H1 (cell line): Measurements from ENCODE around the gene DDHD1. TPM values are rescaled to one million over a fixed set of nuclear protein-coding genes. Genes with fewer than 3 reads are reported as not detected.

ENCODE experiments used
- CTCF ChIA-PET: fragments of 300-600 bp; sonication (Branson Sonifier 250); formaldehyde crosslinking; loops from one replicate; lab custom pipeline; 2021; ENCODE audit not compliant: partially characterized antibody; lab: Charles Lee
- POLR2A ChIA-PET: fragments of 300-600 bp; sonication (Branson Sonifier 250); formaldehyde crosslinking; loops from one replicate; lab custom pipeline; 2021; ENCODE audit warnings: inconsistent platforms; ENCODE audit not compliant: partially characterized antibody; lab: Charles Lee
- DNase-seq, 2 experiments: peaks; one replicate each; pipeline versions ENCODE4 v3.0.0 to v3.0.0-alpha.2; 2010 to 2022; ENCODE audit warnings: low spot score in 2 of 2, low read depth in 1 of 2, mixed read lengths in 1 of 2
- FAIRE-seq: peaks from 2 replicates; lab custom pipeline; 2011; peaks lifted over from hg19 to GRCh38; lab: Jason Lieb, UNC
- H2AFZ ChIP-seq: 2 replicates; pipeline ENCODE4 v1.8.1; 2012; ENCODE audit warnings: low read length, inconsistent platforms
- H2AK5ac ChIP-seq: 2 replicates; pipeline ENCODE4 v1.6.1; 2013; ENCODE audit warnings: low read depth, low read length
- H2BK120ac ChIP-seq: replicated peaks from 2 replicates; pipeline ENCODE3; 2013; ENCODE audit warnings: low read depth, low read length, inconsistent platforms
- H2BK12ac ChIP-seq: 2 replicates; pipeline ENCODE4 v1.6.1; 2013; ENCODE audit warnings: low read depth, low read length
- H2BK15ac ChIP-seq: 2 replicates; pipeline ENCODE4 v1.6.1; 2013; ENCODE audit warnings: low read length
- H2BK20ac ChIP-seq: 2 replicates; pipeline ENCODE4 v1.6.1; 2013; ENCODE audit warnings: low read length
- H2BK5ac ChIP-seq: 2 replicates; pipeline ENCODE4 v1.6.1; 2013; ENCODE audit warnings: low read depth, low read length
- H3K14ac ChIP-seq: 2 replicates; pipeline ENCODE4 v1.6.1; 2013; ENCODE audit warnings: inconsistent platforms; ENCODE audit not compliant: insufficient read length
- H3K18ac ChIP-seq: 2 replicates; pipeline ENCODE4 v1.6.1; 2013; ENCODE audit warnings: low read length; ENCODE audit errors: extremely low read depth
- H3K23ac ChIP-seq: 2 replicates; pipeline ENCODE4 v1.6.1; 2013; ENCODE audit warnings: inconsistent platforms; ENCODE audit not compliant: insufficient read length
- H3K23me2 ChIP-seq: 2 replicates; pipeline ENCODE4 v1.6.1; 2013; ENCODE audit warnings: low read depth, low read length
- H3K27ac ChIP-seq: 2 replicates; pipeline ENCODE4 v1.6.1; 2011; ENCODE audit warnings: low read depth, low read length, inconsistent platforms
- H3K27me3 ChIP-seq, 4 experiments: replicated peaks in 1 of 4; 1 replicate in 1 of 4; 2 replicates in 3 of 4; pipeline versions ENCODE4 v1.6.1 to v1.8.1; 2011 to 2013; ENCODE audit warnings: low read length in 3 of 4, mild to moderate bottlenecking in 3 of 4, inconsistent platforms in 2 of 4, mixed read lengths in 2 of 4, moderate library complexity in 1 of 4; ENCODE audit not compliant: control insufficient read depth in 3 of 4, insufficient read depth in 3 of 4; ENCODE audit errors: extremely low read depth in 1 of 4
- H3K36me3 ChIP-seq, 4 experiments: 2 replicates each; pipeline versions ENCODE4 v1.6.1 to v1.8.1; 2011 to 2013; ENCODE audit warnings: mild to moderate bottlenecking in 4 of 4, low read length in 3 of 4, moderate library complexity in 2 of 4, control low read depth in 1 of 4, inconsistent platforms in 1 of 4; ENCODE audit not compliant: insufficient read depth in 4 of 4, control insufficient read depth in 2 of 4
- H3K4ac ChIP-seq: replicated peaks from 2 replicates; pipeline ENCODE3; 2013; ENCODE audit warnings: low read length, low read depth, mixed read lengths, inconsistent platforms; ENCODE audit not compliant: insufficient read length
- H3K4me1 ChIP-seq, 4 experiments: replicated peaks in 1 of 4; 1 replicate in 1 of 4; 2 replicates in 3 of 4; pipeline versions ENCODE4 v1.6.1 to v1.8.1; 2011 to 2013; ENCODE audit warnings: low read length in 3 of 4, inconsistent platforms in 2 of 4, mixed read lengths in 1 of 4; ENCODE audit not compliant: insufficient read depth in 4 of 4, control insufficient read depth in 3 of 4
- H3K4me2 ChIP-seq, 2 experiments: 2 replicates each; pipeline versions ENCODE4 v1.6.1 to v1.8.1; 2011 to 2013; ENCODE audit warnings: low read depth in 2 of 2, low read length in 2 of 2, control low read depth in 1 of 2, inconsistent platforms in 1 of 2, mild to moderate bottlenecking in 1 of 2; ENCODE audit not compliant: insufficient read depth in 1 of 2
- H3K4me3 ChIP-seq, 4 experiments: fragments of 200-600, 300-600 bp in 1 of 4; sonication (generic), shearing (Covaris generic), sonication (Bioruptor Twin) in 1 of 4; 2 replicates each; pipeline versions ENCODE4 v1.5.1 to v1.8.1; 2011 to 2016; ENCODE audit warnings: low read length in 4 of 4, low read depth in 3 of 4, control low read depth in 2 of 4, inconsistent platforms in 2 of 4, mild to moderate bottlenecking in 2 of 4, mixed read lengths in 1 of 4, moderate library complexity in 1 of 4; ENCODE audit not compliant: insufficient read depth in 2 of 4; ENCODE audit errors: extremely low read depth in 1 of 4
- H3K56ac ChIP-seq: replicated peaks from 2 replicates; pipeline ENCODE3; 2013; ENCODE audit warnings: low read depth, mild to moderate bottlenecking, mixed read lengths, low read length, inconsistent platforms; ENCODE audit not compliant: insufficient read length
- H3K79me1 ChIP-seq: 2 replicates; pipeline ENCODE4 v1.6.1; 2013; ENCODE audit warnings: low read depth, low read length, control low read depth
- H3K79me2 ChIP-seq, 2 experiments: 2 replicates each; pipeline versions ENCODE4 v1.6.1 to v1.8.1; 2012 to 2013; ENCODE audit warnings: low read length in 2 of 2, mild to moderate bottlenecking in 2 of 2, inconsistent platforms in 1 of 2; ENCODE audit not compliant: insufficient read depth in 2 of 2, control insufficient read depth in 1 of 2
- H3K9ac ChIP-seq, 4 experiments: replicated peaks in 1 of 4; 1 replicate in 1 of 4; 2 replicates in 3 of 4; pipeline versions ENCODE4 v1.6.1 to v1.8.1; 2011 to 2013; ENCODE audit warnings: low read depth in 3 of 4, low read length in 3 of 4, control low read depth in 2 of 4, mild to moderate bottlenecking in 2 of 4, moderate library complexity in 2 of 4, inconsistent platforms in 1 of 4; ENCODE audit errors: extremely low read depth in 1 of 4
- H3K9me3 ChIP-seq, 2 experiments: 2 replicates each; pipeline versions ENCODE4 v1.6.1 to v1.8.1; 2012 to 2013; ENCODE audit warnings: mild to moderate bottlenecking in 2 of 2, moderate library complexity in 2 of 2, control low read depth in 1 of 2, inconsistent platforms in 1 of 2, low read depth in 1 of 2, low read length in 1 of 2, mixed read lengths in 1 of 2; ENCODE audit not compliant: insufficient read depth in 2 of 2
- H4K20me1 ChIP-seq, 2 experiments: replicated peaks in 1 of 2; 2 replicates each; pipeline versions ENCODE3 to v1.8.1; 2011 to 2013; ENCODE audit warnings: inconsistent platforms in 2 of 2, low read length in 2 of 2, mild to moderate bottlenecking in 1 of 2; ENCODE audit not compliant: insufficient read depth in 2 of 2, control insufficient read depth in 1 of 2
- H4K5ac ChIP-seq: 2 replicates; pipeline ENCODE4 v1.6.1; 2013; ENCODE audit warnings: low read length, low read depth, mixed read lengths, inconsistent platforms; ENCODE audit not compliant: insufficient read length
- H4K8ac ChIP-seq: 2 replicates; pipeline ENCODE4 v1.8.0; 2013; ENCODE audit warnings: mild to moderate bottlenecking, moderate library complexity, low read length, inconsistent platforms; ENCODE audit not compliant: insufficient read depth; ENCODE audit errors: extremely low read depth
- H4K91ac ChIP-seq: replicated peaks from 2 replicates; pipeline ENCODE3; 2013; ENCODE audit warnings: low read length, mixed read lengths, inconsistent platforms; ENCODE audit not compliant: insufficient read length
- CHD2 ChIP-seq: IDR thresholded peaks from 2 replicates; pipeline ENCODE4 v1.6.1; 2012; ENCODE audit warnings: low read length, improper control_type of control experiment
- CTCF ChIP-seq, 3 experiments: IDR thresholded peaks; 1 replicate in 2 of 3; 2 replicates in 1 of 3; pipeline versions ENCODE4 v1.5.1 to v1.6.1; 2011; ENCODE audit warnings: low read length in 3 of 3, mild to moderate bottlenecking in 3 of 3, inconsistent platforms in 2 of 3, low read depth in 1 of 3, moderate library complexity in 1 of 3; ENCODE audit not compliant: insufficient read depth in 1 of 3; ENCODE audit errors: control extremely low read depth in 1 of 3
- FOSL1 ChIP-seq: IDR thresholded peaks from 2 replicates; pipeline ENCODE4 v1.6.1; 2011; ENCODE audit warnings: mild to moderate bottlenecking, low read depth, low read length, moderate library complexity; ENCODE audit not compliant: insufficient read depth
- HDAC2 ChIP-seq, 2 experiments: fragments of 300-600 bp in 1 of 2; sonication (generic) in 1 of 2; IDR thresholded peaks; 2 replicates each; pipeline ENCODE4 v1.6.1; 2011 to 2012; ENCODE audit warnings: low read depth in 2 of 2, low read length in 2 of 2, mild to moderate bottlenecking in 2 of 2, moderate library complexity in 2 of 2, borderline replicate concordance in 1 of 2, inconsistent platforms in 1 of 2
- JUN ChIP-seq: IDR thresholded peaks from 2 replicates; pipeline ENCODE4 v1.6.1; 2011; ENCODE audit warnings: low read depth, mild to moderate bottlenecking, improper control_type of control experiment, low read length
- POLR2A ChIP-seq, 2 experiments: IDR thresholded peaks; 1 replicate in 1 of 2; 2 replicates in 1 of 2; pipeline ENCODE4 v1.6.1; 2011; ENCODE audit warnings: low read depth in 2 of 2, low read length in 2 of 2, mild to moderate bottlenecking in 2 of 2; ENCODE audit errors: control extremely low read depth in 1 of 2
- RFX5 ChIP-seq: IDR thresholded peaks from 2 replicates; pipeline ENCODE4 v1.6.1; 2011; ENCODE audit warnings: low read depth, low read length, improper control_type of control experiment, borderline replicate concordance
- TAF7 ChIP-seq: optimal IDR thresholded peaks from 2 replicates; pipeline ENCODE3; 2011; ENCODE audit warnings: low read depth, mild to moderate bottlenecking, inconsistent platforms, low read length, moderate library complexity, borderline replicate concordance
- WGBS, 2 experiments: shearing (Covaris generic) in 1 of 2; methylation state at CpG; one replicate each; pipeline versions ENCODE4 v1.1.6 to v1.1.7; 2013 to 2015; ENCODE audit warnings: low lambda C conversion rate in 2 of 2, mixed read lengths in 2 of 2, inconsistent platforms in 1 of 2, low coverage in 1 of 2, missing lambda C conversion rate in 1 of 2; ENCODE audit not compliant: insufficient replicate concordance in 2 of 2, insufficient coverage in 1 of 2, insufficient read length in 1 of 2; ENCODE audit errors: extremely low coverage in 1 of 2, missing lambda C conversion rate in 1 of 2; 5-methylcytosine and 5-hydroxymethylcytosine counted together
- polyA plus RNA-seq, 7 experiments: library from polyadenylated mRNA; depleted of rRNA in 3 of 7; stranded (reverse) in 5 of 7; unstranded in 2 of 7; fragments of >200 nt in 5 of 7; fragments of 200-250 nt in 2 of 7; gene quantifications; 1 replicate in 5 of 7; 2 replicates in 1 of 7; 4 replicates in 1 of 7; pipeline versions ENCODE4 v1.2.1 to v1.2.3, GENCODE V29; 2011 to 2013; ENCODE audit warnings: missing spikeins in 2 of 7, mixed read lengths in 2 of 7
- total RNA-seq: library from RNA; stranded (reverse); fragmentation: NEBNext Ultra II Directional; extraction: Animal tissue kit (Norgen Biotek cat#: 25700); gene quantifications from 2 replicates; pipeline ENCODE4 v1.2.1, GENCODE V29; 2021

Gene DDHD1
- total and polyA plus RNA-seq, 2 of the 8 experiments (the other 6 are each of a cell fraction or from before 2014, with no cell fraction given), result 3.6 to 16.0 TPM

GRCh38 chr14:53032838-53033390 is 120.2 kb downstream of the DDHD1 start:
- no peak overlapping the region for H4K91ac ChIP-seq
- H3K27me3 ChIP-seq, result no peaks in the 10 kb centered on the region
- H3K36me3 ChIP-seq, result peaks cover 0 to 6% (median 5%) of the 10 kb centered on the region in 4 experiments; a peak in 4 of 8 replicates
- no peak for TF ChIP-seq CHD2
- no peak for TF ChIP-seq FOSL1
- TF ChIP-seq JUN, result no peak
- TF ChIP-seq RFX5, result no peak
- TF ChIP-seq TAF7, result no peak
- no peak for TF ChIP-seq POLR2A (IDR thresholded peaks at IDR 0.05; ENCODE audit: control extremely low read depth in 1 of 2, low read depth in 2 of 2, low read length in 2 of 2)
- no peak for TF ChIP-seq CTCF (IDR thresholded peaks at IDR 0.05; ENCODE audit: control extremely low read depth in 1 of 3, insufficient read depth in 1 of 3, low read depth in 1 of 3, low read length in 3 of 3)
- no peak for TF ChIP-seq HDAC2 (IDR thresholded peaks at IDR 0.05; ENCODE audit: borderline replicate concordance in 1 of 2, low read depth in 2 of 2, low read length in 2 of 2)
- no peak overlapping the region for H3K4ac ChIP-seq
- no peak overlapping the region for H3K9ac ChIP-seq
- no peak overlapping the region for H2BK15ac ChIP-seq
- no peaks in the 10 kb centered on the region for H3K4me1 ChIP-seq
- ChIA-PET POLR2A (interaction anchor here (0.8 kb wide), 1 partner anchor 11 kb away, joined by 3 read pairs; no protein-coding TSS in a partner anchor), CTCF (interaction anchor here (4.4 kb wide), 1 partner anchor 22 kb away, joined by 15 read pairs; no protein-coding TSS in a partner anchor)
- H3K23me2 ChIP-seq, result no peaks in the 10 kb centered on the region
- FAIRE-seq, result no peak
- no peak overlapping the region for H2BK20ac ChIP-seq
- no peak overlapping the region for H3K14ac ChIP-seq
- H2BK120ac ChIP-seq, result no peak overlapping the region
- WGBS, 2 experiments, result 96% methylated on average over 1 of the region's 1 CpG; no CpG with 5 or more reads in 1 of the 2 experiments
- H4K5ac ChIP-seq, result no peak overlapping the region
- no peak overlapping the region for H3K4me2 ChIP-seq
- no peaks in the 10 kb centered on the region for H4K20me1 ChIP-seq
- H2BK5ac ChIP-seq, result no peak overlapping the region
- no peaks in the 10 kb centered on the region for H3K9me3 ChIP-seq
- H3K27ac ChIP-seq, result no peak overlapping the region
- no peak overlapping the region for H2AK5ac ChIP-seq
- H3K56ac ChIP-seq, result no peak overlapping the region
- H2BK12ac ChIP-seq, result no peak overlapping the region
- H3K79me2 ChIP-seq, result no peaks in the 10 kb centered on the region
- H3K79me1 ChIP-seq, result no peaks in the 10 kb centered on the region
- no peak for DNase-seq
- no peak overlapping the region for H3K4me3 ChIP-seq
- H3K23ac ChIP-seq, result no peak overlapping the region
- H2AFZ ChIP-seq, result no peak overlapping the region
- H4K8ac ChIP-seq, result no peak overlapping the region
- H3K18ac ChIP-seq, result no peak overlapping the region
